ENCODE results near the gene GEMIN8. TPM values are rescaled to one million over a fixed set of nuclear protein-coding genes. Genes with fewer than 3 reads are reported as not detected.
A peak's percentile ranks its signal among the peaks of the same experiment; 100 is the strongest.

The GEMIN8 gene
- polyA plus RNA-seq, 1 donor from 2014 or later: 29.5 TPM

- Mint-ChIP-seq H3K36me3 (no peaks in the 10 kb centered on the region), H3K27ac (peak overlapping the region; percentile 87 to 98 (median 98)), H3K27me3 (peaks cover 2% of the 10 kb centered on the region), H3K9me3 (no peaks in the 10 kb centered on the region), H3K4me1 (peaks cover 22 to 30% (median 23%) of the 10 kb centered on the region in 3 donors), H3K4me3 (peak overlapping the region; percentile 89 to 98 (median 92))
These were observed 660 bp downstream of the GEMIN8 start for GRCh38 chrX:14029039-14029424.

- peak overlapping the region; percentile 89 to 98 (median 92) for H3K4me3 Mint-ChIP-seq
- H3K36me3 Mint-ChIP-seq: no peaks in the 10 kb centered on the region
- H3K4me1 Mint-ChIP-seq: peaks cover 22 to 30% (median 23%) of the 10 kb centered on the region in 3 donors
- H3K27me3 Mint-ChIP-seq: no peaks in the 10 kb centered on the region
- peak overlapping the region in 2 of 3 donors; percentile 87 to 98 for H3K27ac Mint-ChIP-seq
- H3K9me3 Mint-ChIP-seq: no peaks in the 10 kb centered on the region
These were observed 1.2 kb downstream of the GEMIN8 start for GRCh38 chrX:14028473-14028872.

- no peaks in the 10 kb centered on the region for H3K27me3 Mint-ChIP-seq
- peaks cover 22 to 30% (median 23%) of the 10 kb centered on the region in 3 donors for H3K4me1 Mint-ChIP-seq
- no peaks in the 10 kb centered on the region for H3K36me3 Mint-ChIP-seq
- H3K9me3 Mint-ChIP-seq: no peaks in the 10 kb centered on the region
- H3K27ac Mint-ChIP-seq: peak overlapping the region in 1 of 3 donors; percentile 87
- H3K4me3 Mint-ChIP-seq: peak overlapping the region in 1 of 4 donors; percentile 89
These were observed 2.1 kb downstream of the GEMIN8 start for GRCh38 chrX:14027511-14028019.

- no peaks in the 10 kb centered on the region for H3K36me3 Mint-ChIP-seq
- H3K9me3 Mint-ChIP-seq: peaks cover 0 to 4% (median 1%) of the 10 kb centered on the region in 3 donors
- peaks cover 20 to 28% (median 23%) of the 10 kb centered on the region in 3 donors for H3K4me1 Mint-ChIP-seq
- peak overlapping the region in 1 of 3 donors; percentile 87 for H3K27ac Mint-ChIP-seq
- no peaks in the 10 kb centered on the region for H3K27me3 Mint-ChIP-seq
- peak overlapping the region in 1 of 4 donors; percentile 89 for H3K4me3 Mint-ChIP-seq
These were observed 2.7 kb downstream of the GEMIN8 start for GRCh38 chrX:14027036-14027435.

GRCh38 chrX:14026121-14026520 is 3.6 kb downstream of the GEMIN8 start:
- Mint-ChIP-seq H3K4me1 (peaks cover 20 to 28% (median 23%) of the 10 kb centered on the region in 3 donors), H3K4me3 (peak overlapping the region in 2 of 4 donors; percentile 49 to 54), H3K36me3 (no peaks in the 10 kb centered on the region)

GRCh38 chrX:14022019-14022418 is 7.7 kb downstream of the GEMIN8 start:
- Mint-ChIP-seq H3K27ac (no peak overlapping the region), H3K36me3 (peaks cover 5% of the 10 kb centered on the region), H3K27me3 (no peaks in the 10 kb centered on the region), H3K4me1 (peaks cover 1 to 6% (median 3%) of the 10 kb centered on the region in 3 donors), H3K4me3 (no peak overlapping the region), H3K9me3 (peaks cover 0 to 5% (median 1%) of the 10 kb centered on the region in 3 donors)

More at GRCh38 chrX:14026121-14026520, 3.6 kb downstream of the GEMIN8 start:
- peaks cover 0 to 5% (median 1%) of the 10 kb centered on the region in 3 donors for H3K9me3 Mint-ChIP-seq
- peak overlapping the region in 1 of 3 donors; percentile 40 for H3K27ac Mint-ChIP-seq
- no peaks in the 10 kb centered on the region for H3K27me3 Mint-ChIP-seq

- no peak overlapping the region for H3K4me3 Mint-ChIP-seq
- peaks cover 0 to 4% (median 4%) of the 10 kb centered on the region in 3 donors for H3K9me3 Mint-ChIP-seq
- H3K27ac Mint-ChIP-seq: no peak overlapping the region
- peaks cover 21% of the 10 kb centered on the region for H3K36me3 Mint-ChIP-seq
- H3K4me1 Mint-ChIP-seq: no peaks in the 10 kb centered on the region
- H3K27me3 Mint-ChIP-seq: no peaks in the 10 kb centered on the region
These were observed 12.3 kb downstream of the GEMIN8 start for GRCh38 chrX:14017399-14017798.

- Mint-ChIP-seq H3K27me3 (no peaks in the 10 kb centered on the region), H3K4me1 (no peaks in the 10 kb centered on the region), H3K36me3 (peaks cover 21% of the 10 kb centered on the region), H3K27ac (no peak overlapping the region), H3K9me3 (peaks cover 0 to 3% (median 0%) of the 10 kb centered on the region in 3 donors), H3K4me3 (peak overlapping the region in 1 of 4 donors; percentile 2)
These were observed 13.8 kb downstream of the GEMIN8 start for GRCh38 chrX:14015941-14016340.

- peaks cover 21% of the 10 kb centered on the region for H3K36me3 Mint-ChIP-seq
These were observed 14.4 kb downstream of the GEMIN8 start for GRCh38 chrX:14015294-14015693.

GRCh38 chrX:14014526-14014925 is 15.2 kb downstream of the GEMIN8 start:
- no peaks in the 10 kb centered on the region for H3K4me1 Mint-ChIP-seq
- no peaks in the 10 kb centered on the region for H3K27me3 Mint-ChIP-seq
- H3K27ac Mint-ChIP-seq: no peak overlapping the region
- H3K36me3 Mint-ChIP-seq: peaks cover 17% of the 10 kb centered on the region
- H3K9me3 Mint-ChIP-seq: peaks cover 0 to 3% (median 0%) of the 10 kb centered on the region in 3 donors
- no peak overlapping the region for H3K4me3 Mint-ChIP-seq

More at GRCh38 chrX:14015294-14015693, 14.4 kb downstream of the GEMIN8 start:
- Mint-ChIP-seq H3K4me1 (no peaks in the 10 kb centered on the region), H3K4me3 (no peak overlapping the region), H3K27me3 (no peaks in the 10 kb centered on the region), H3K27ac (no peak overlapping the region), H3K9me3 (peaks cover 0 to 3% (median 0%) of the 10 kb centered on the region in 3 donors)

GRCh38 chrX:14013054-14013453 is 16.6 kb downstream of the GEMIN8 start:
- no peaks in the 10 kb centered on the region for H3K4me1 Mint-ChIP-seq
- H3K36me3 Mint-ChIP-seq: peaks cover 21% of the 10 kb centered on the region
- H3K9me3 Mint-ChIP-seq: peaks cover 0 to 3% (median 0%) of the 10 kb centered on the region in 3 donors

GRCh38 chrX:14010566-14010965 is 19.1 kb downstream of the GEMIN8 start:
- peaks cover 0 to 3% (median 0%) of the 10 kb centered on the region in 3 donors for H3K9me3 Mint-ChIP-seq

More at GRCh38 chrX:14013054-14013453, 16.6 kb downstream of the GEMIN8 start:
- Mint-ChIP-seq H3K27ac (no peak overlapping the region), H3K27me3 (no peaks in the 10 kb centered on the region), H3K4me3 (no peak overlapping the region)

GRCh38 chrX:14006540-14006939 is 23.2 kb downstream of the GEMIN8 start:
- H3K9me3 Mint-ChIP-seq: peaks cover 2 to 5% (median 2%) of the 10 kb centered on the region in 3 donors
- peak overlapping the region in 1 of 3 donors; percentile 28 for H3K27ac Mint-ChIP-seq
- no peaks in the 10 kb centered on the region for H3K4me1 Mint-ChIP-seq
- no peaks in the 10 kb centered on the region for H3K27me3 Mint-ChIP-seq
- no peak overlapping the region for H3K4me3 Mint-ChIP-seq
- peaks cover 21% of the 10 kb centered on the region for H3K36me3 Mint-ChIP-seq

More at GRCh38 chrX:14010566-14010965, 19.1 kb downstream of the GEMIN8 start:
- no peaks in the 10 kb centered on the region for H3K27me3 Mint-ChIP-seq
- no peak overlapping the region for H3K27ac Mint-ChIP-seq
- no peak overlapping the region for H3K4me3 Mint-ChIP-seq
- H3K36me3 Mint-ChIP-seq: peaks cover 22% of the 10 kb centered on the region
- no peaks in the 10 kb centered on the region for H3K4me1 Mint-ChIP-seq

GRCh38 chrX:14003876-14004425 is 25.7 kb downstream of the GEMIN8 start:
- H3K27ac Mint-ChIP-seq: no peak overlapping the region
- H3K27me3 Mint-ChIP-seq: no peaks in the 10 kb centered on the region
- peaks cover 21% of the 10 kb centered on the region for H3K36me3 Mint-ChIP-seq
- H3K9me3 Mint-ChIP-seq: peaks cover 2 to 5% (median 4%) of the 10 kb centered on the region in 3 donors
- no peak overlapping the region for H3K4me3 Mint-ChIP-seq
- H3K4me1 Mint-ChIP-seq: no peaks in the 10 kb centered on the region

- Mint-ChIP-seq H3K4me3 (no peak overlapping the region), H3K27ac (no peak overlapping the region), H3K9me3 (peaks cover 2 to 5% (median 4%) of the 10 kb centered on the region in 3 donors), H3K36me3 (peaks cover 18% of the 10 kb centered on the region), H3K4me1 (no peaks in the 10 kb centered on the region), H3K27me3 (no peaks in the 10 kb centered on the region)
These were observed 26.7 kb downstream of the GEMIN8 start for GRCh38 chrX:14003028-14003427.

All from IgD-negative memory B cell (primary cell).